IPS-NIHi11 (cell line): Measurements from ENCODE around the gene OMP.
A peak's percentile ranks its signal among the peaks of the same experiment; 100 is the strongest.
"Not testable (repeated sequence)": the region's sequence is repeated elsewhere in the genome, so short reads cannot be mapped to it uniquely, and the experiment has no call there.

Source experiments
- DNase-seq: peaks from one replicate; pipeline ENCODE4 v3.0.0; 2012; ENCODE audit warnings: mixed read lengths, low spot score

OMP gene

DNA sequence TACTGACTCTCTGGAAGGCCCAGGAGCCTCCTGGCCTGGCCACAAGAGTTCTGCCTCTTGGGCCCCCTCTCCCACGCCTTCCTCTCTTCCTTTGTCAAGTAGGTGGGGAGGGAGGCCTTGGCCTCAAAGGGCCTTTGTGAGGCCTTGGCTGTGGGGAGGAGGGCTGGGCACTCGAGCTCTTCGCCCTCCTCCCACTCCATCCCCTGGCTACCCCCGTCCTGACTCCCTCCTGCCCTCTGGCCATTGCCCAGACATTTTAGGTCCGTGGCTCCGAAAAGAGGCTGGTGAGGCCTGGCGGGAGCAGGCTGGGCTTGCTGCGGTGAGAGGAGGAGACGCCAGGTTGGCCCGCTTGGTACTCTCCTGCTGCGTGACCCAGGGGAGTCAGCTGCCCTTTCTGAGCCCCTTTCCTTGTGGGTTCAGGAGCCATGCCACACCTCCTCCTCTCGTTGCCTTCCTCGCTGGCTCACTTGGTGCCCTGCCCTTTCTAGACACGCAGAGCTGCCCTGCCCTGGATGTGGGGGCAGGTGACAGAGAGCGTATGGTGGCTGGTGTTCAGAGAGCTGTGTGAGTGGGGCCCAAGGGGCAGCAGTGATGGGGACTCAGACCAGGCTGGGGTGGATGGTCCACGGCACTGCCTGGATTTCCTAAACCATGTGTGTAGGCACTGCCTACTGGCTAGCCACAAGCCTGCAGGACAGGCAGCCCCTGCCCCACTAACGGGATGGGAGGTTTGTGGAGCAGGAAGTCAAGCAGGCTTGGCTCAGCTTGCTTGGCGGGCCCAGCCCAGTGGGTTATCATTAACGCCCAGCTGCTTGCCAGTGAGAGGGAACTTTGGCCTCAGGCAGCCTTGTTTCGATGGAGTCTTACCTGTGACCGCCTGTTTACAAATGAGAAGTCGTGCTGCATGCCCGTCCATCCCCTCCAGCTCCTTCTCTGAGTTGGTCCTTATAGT, 15.8 kb upstream of the OMP start:
- no peak for DNase-seq

DNA sequence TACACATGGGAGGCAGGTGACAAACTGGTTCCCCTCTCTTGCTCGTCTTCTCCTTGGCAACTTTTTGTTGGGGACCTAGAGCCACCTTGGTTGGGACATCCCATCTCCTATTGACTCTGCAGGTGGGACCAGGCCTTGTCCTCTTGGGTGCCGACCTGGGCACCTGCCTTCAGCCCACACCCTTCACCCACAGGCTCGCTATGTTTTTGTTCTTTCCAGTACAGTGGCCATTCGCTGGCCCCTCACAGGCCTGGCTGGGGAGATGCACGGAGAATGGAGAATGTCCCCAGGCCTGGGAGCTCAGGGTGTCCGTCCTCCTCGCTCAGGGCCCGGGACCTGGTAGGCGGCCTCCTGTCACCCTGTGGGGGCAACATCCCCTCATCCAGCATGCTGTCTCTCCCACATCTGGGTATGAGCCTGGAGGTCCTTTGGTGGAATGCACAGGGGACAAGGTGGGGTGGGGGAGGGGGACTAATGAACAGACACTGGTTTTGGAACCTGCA, 14.9 kb upstream of the OMP start:
- no peak for DNase-seq

DNA sequence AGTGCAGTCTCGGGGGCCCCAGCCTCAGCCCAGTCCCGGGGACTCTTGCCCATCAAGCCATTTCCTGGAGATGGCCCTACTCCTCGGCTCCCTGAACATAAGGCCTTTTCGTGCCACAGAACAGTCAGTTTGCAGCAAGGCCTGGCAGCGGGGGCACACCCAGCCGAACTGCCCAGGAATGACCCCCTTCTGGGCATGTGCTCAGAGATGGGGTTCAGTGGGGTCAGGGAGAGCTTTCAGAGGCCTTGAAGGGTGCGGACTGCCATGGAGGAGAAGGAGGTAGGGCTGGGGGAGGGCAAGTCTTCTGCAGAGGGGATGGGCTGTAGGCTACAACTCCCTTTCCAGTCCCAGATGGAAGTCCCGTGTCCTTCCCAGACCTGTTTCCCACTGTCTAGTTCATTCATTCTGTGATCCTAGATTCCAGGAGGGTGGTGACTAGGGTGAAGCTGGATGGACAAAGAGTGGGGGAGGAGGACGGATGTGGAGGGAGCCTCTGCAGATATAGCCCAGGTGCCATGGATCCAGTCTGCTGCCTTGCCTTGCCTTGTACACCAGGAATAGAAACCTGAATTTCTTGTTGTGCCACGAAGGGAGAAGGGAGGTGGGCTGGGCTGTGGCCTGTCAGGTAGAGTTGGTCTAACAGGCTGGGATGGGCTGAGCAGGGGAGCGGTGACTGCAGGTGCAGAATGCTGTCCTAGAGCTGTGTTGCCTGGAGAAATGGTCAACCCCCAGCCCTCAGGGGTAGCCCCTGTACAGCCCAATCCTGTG, 14.2 kb upstream of the OMP start:
- no peak for DNase-seq

DNA sequence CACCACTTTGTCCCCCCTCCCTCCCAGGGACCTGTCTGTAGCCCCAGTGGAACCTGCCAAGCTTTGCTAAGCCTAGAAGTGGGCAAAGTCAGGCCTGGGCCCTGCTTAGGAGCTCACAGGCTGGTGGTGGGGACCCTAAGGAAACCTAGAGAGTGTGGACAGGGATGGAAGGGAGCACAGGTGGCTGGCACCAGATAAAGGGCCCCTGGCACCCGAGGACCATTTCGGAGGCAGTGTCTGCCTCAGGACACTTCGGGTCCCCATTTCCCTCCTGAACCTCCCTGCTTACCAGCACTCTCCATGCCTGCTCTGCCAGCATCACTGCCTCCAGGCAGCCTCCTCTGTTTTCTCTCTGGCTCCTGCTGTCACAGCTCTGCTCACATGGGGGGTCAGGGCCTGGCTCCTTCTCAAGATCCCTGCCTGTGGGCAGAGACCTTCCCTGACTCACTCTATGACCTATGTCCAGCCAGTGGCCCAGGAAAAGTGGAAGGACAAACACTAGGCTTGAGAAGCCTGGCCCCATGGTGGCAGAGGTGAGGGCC, 13.6 kb upstream of the OMP start:
- no peak for DNase-seq

DNA sequence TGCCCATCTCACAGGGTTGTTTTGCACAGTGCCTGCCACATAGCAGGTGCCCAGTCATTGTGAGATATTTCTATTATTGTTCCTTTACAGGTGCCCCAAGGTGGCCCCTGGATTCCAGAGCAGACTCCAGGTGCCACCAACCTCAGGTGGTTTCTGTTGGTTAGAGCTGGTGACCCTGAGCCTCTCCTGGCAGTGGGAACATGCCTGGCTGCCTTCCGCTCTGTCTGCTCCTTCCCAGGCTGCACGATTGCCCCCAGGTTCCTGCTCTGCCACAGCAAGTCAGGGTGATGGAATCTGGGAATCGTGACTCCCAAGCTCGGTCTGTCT, 12.6 kb upstream of the OMP start:
- no peak for DNase-seq

DNA sequence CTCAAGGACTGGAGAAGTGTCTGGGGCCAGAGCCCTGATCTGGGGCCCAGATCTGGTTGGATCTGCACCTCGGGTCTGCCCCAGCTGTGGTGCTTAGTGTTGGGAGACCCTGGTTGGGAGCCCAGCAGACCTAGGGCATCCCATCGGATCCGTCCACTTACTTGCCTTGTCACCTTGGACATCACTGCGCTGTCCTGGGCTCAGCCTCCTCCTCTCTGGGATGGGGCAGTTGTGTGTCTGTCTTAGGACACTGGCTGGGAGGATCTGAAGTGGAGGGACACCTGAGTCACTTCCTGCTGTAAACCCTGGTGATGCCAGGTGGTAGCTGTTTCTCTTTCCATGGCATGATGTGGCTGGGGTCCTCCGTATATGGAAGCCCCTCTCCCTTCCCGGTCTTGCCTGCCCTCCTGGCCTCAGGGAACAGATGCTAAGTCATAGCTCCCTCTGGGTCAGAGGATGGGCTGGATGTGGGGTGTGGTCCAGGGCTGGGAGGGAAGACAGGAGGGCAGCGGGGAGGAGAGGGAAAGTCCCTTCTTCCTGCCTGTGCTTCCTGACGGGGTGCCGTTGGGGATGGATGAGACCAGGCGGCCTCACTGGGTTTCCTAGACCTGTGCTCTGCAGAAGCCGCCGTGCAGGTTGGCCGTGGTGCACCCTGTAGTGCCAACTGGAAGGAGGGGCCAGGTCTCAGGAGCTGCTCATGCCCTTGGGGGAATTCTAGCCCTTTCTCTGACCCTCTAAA, 12.1 kb upstream of the OMP start:
- no peak for DNase-seq

DNA sequence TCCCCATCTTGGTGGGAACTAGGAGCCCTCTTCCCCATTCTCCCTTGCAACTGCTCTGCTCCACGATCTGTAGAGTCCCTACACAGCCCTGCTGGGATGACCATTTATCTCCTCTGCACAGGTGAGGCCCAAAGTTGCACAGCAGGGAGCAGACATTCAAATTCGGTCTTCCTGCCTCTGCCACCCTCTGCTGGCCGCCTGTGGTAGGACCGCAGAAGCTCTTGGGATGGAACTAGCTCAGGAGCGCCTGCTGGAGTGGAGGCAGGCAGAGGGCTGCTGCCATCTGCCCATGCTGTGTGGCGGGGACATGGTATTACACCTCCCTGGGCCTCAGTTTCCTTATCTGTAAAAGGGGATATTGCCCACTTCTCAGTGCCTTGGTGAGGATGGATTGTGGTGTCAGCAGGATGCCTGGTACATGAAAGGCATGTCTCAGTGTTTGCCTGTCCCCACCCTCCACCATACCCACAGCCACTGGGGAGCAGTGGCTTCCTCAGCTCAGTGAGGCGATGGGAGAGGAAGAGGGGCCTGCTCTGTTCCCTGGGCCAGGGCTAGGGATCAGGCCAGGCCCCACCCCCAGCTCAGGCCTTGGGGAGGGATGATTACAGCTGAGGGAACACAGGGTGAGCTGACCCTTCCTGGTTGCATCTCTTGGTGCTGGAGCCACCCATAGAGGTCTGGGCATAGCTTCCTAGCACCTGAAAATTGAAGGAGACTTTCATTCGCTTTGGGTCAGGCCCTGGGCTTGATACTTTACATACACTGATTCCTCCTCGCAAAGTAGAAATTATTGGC, 11.3 kb upstream of the OMP start:
- peak; percentile 95 for DNase-seq

DNA sequence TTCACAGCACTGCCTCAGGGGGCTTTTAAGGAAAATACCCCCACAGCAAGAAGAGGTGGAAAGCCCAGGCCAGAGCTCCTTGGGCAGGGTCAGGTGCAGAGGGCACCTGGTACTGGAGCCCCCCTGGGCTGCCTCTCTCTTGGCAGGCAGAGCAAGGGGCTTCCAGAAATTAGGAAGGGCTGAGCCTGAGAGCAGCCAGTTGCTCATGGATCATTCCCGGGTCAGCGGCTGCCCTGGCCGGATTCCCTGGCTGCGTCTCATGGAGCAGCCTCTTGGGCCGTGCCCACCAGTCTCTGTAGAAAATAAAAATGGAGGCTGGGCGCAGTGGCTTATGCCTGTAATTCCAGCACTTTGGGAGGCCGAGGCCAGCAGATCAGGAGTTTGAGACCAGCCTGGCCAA, 10.3 kb upstream of the OMP start:
- no peak for DNase-seq

DNA sequence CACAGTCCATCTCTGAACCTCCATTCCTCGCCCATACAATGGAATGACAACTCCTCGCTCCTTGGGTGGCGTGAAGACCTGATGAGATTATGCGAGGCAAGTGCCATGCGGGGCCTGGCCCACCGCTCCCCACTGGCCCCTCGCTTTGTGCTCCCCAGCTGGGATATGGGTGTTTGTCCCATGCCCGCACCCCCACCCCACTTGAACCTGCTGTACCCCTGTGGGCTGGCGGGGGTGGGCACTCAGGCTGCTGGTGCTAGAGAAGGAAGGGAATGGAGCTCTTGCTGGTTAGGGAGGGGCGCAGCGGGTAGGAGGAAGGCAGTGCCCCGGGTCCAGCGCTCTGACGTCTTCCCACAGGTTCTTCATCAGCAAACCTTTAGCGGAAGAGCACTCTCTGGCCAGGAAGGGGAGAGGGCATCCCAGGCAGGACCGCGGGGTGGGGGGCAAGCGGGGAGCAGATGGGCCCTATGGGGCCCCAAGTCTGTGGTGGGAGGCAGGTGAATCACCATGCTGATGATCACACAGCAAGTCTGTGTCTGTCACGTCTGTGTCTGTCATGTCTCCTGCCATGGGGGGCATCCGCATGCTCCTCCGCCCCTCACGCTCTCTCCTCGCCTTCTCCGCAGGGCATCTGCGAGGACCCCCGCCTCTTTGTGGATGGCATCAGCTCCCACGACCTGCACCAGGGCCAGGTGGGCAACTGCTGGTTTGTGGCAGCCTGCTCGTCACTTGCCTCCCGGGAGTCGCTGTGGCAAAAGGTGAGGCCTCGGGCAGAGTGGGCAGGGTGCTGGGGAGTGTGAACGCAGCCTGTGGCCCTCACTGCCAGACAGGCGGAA, 9.4 kb upstream of the OMP start:
- DNase-seq, result no peak

DNA sequence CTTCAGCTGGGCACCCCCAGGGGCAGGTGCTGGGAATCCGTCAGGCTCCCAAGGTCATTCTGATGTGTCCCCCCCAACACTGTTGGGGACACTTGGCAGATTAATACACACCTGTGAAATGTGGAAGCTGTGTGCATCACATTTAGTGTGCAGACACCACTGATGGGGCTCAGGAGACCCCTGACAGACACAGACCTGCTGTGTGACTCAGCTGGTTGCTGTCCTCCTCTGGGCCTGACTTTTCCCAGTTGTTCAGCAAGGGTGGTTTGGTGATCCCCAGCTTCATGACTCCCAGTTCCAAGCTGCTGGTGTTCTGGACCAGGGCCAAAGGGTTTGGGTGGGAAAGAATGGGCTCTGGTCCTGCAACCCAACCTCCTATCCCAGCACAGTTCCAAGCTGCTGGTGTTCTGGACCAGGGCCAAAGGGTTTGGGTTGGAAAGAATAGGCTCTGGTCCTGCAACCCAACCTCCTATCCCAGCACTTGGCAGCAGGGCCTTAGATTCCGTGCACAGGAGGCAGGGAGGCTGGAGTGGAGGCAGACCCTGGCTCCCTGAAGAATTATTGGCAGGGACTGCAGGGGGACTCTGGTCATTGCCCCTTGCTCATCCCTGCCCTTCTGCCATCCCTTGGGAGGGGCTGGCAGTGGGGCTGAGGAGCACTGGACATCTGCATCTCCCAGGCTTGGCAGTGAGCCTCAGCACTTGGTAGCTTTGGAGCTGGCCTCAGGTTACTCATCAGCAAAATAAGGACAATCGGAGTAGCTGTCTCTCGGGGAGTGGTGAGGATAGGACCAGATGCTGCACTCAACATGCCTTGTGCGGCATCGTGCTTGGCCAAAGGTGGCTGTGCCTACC, 8.4 kb upstream of the OMP start:
- DNase-seq, result no peak

DNA sequence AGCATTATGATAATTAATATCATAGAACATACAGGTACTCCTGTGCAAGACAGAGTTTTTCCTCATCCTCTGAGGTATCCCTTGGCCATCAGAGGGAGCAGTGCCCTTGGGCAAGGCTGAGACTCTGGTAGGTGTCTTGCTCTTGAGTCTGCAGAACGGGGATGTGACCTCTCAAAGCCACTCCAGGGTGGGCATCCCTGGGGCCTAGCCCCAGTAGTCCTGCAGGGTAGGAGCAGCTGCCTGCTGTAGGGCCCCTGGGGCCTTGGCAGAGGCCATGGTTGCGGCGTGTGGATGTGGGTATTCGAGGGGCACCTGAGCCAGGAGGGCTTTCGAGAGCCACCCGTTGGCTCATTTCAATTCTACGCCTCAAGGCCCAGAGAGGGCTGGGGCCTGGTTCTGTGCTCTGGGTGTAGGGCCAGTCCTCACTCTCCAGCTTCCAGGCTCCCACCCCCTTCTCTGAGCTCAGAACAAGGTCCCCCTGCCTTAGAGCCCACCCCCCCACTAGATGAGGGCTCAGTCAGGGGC, 7.7 kb upstream of the OMP start:
- DNase-seq, result no peak

DNA sequence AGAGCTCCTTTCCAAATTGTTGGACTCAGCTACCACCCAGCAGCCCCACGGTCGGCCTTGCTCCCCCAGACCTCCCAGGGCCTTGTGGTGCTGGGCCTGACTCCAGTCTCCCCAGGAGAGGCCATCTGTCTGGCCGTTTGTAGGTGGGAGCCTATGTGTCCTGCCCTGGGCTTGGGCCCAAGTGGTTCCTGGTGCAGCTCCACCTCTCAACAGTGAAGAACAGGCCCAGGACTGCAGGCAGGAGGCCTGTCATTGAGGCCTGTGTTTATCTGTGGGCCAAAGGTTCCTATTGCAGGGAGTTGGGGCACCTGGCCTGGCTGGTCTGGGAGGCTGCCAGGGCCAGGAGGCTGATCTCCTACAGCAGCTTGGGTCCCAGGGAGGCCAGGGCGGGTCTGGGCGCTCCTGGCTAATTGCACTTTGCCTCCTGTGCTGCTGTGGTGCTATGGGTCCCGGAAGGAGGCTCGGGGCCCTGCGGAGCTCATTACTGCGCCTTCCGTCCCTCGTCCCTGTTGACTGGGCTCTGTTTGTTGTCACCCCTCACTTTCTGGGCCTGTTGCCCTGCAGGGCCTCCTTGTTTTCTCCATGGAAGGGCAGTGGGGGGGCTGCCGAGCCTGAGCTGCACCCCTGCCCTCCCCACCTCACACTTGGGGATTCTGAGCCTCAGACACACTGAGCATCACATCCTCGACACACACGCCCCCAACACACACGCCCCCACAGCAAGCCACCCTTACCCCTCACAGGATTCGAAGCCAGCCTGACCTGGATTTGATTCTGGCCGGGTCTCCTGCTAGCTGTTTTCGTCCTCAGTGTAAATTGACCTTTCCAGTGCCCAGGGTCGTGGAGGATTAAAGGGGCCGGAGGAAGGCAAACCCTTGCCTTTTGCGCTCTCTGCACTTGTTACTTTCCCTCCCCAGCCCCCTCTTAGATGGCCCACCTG, 6.8 kb upstream of the OMP start:
- DNase-seq, result no peak

DNA sequence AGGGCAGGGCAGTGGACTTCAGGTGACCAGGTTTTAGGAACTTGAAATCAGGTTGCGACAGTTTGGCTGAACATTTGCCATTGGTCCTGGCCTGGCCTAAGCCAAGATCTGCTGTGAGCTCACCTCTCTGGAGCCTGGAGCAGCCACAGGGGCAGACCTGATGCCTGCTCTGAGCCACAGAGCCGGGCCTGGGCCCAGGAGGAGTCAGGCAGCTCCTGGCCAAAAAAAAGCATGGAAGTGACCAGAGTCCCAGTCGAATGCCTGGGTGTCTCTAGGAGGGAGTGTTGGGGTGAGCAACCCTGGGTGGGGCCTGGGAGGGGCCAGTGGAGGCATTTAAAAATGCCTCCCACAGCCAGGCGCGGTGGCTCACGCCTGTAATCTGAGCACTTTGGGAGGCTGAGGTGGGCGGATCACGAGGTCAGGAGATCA, 6.0 kb upstream of the OMP start:
- no peak for DNase-seq

DNA sequence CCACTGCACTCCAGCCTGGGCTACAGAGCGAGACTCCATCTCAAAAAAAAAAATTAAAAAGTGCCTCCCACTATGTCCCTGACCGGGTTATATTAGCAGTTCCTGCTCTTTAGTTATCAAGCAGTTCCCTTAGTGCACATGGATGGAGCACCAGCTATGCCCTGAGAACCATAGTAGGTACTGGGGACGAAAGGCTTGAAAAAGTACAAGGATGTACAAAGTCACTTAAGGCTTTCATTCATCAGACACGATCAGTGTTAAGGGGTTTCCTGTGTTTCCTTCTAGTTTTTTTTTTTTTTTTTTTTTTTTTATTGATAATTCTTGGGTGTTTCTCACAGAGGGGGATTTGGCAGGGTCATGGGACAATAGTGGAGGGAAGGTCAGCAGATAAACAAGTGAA, 5.5 kb upstream of the OMP start:
- not testable (repeated sequence) for DNase-seq

DNA sequence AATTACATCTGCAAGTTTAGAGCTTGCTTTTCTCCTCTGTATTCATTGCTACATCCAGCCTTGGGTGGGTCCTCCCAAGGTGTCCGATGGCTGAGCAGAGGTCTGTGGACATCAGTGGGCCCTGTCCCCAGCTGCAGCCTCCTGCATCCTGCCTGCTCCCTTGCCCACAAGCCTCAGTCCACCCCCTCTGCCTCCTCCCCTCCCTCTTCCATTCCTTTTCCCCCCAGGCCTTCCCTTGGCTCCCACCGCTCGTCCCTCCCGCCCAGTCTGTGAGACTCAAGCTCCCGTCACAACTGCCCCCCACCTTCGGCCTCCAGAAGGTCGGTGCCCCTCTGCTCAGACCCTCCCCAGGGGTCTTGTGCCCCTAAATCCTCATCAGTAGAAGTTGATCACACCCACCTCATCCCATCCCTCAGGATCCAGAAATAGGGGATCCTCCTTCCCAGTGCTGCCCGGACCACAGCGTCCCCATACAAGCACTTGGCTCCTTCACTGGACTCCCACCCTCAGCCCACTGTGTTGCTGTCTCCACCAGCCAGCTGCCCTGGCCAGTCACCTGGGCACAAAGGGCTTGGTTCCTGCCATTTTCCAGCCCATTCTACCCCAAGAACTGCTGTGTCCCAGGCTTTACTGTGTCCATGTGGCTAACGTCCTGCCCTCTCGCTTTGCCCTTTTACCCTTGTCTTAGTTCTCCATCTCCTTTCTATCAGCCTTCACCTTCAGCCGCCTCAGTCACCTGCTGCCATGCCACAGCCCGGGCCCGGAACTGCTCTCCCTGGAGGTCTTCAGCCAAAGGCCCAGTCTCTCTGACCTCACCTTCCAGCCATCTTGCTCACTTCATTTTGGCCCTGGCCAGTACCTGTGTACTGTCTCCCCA, 2.2 kb upstream of the OMP start:
- no peak for DNase-seq

DNA sequence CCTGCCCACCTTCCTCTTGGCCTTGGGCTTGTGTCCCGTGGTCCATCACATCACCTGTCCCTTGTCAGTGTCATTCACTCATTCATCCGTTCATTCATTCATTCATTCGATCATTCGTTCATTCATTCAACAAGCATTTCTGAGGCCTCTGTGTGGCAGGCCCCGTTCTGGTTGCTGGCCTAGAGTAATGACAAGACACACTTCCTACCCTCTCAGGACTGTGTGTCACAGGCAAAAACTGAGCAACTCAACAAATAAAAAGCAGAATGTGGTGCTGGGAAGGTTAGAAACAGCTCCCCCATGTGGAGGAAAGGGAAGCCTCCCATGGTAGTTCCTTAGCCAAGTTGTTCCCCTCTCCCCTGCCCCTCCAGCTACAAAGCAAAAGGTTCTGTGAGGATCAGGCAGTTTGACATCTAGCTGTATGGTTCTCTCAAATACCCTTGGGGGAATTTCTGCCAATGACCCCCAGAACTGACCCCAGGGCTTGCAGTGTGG, 1.6 kb upstream of the OMP start:
- DNase-seq, result peak; percentile 65

DNA sequence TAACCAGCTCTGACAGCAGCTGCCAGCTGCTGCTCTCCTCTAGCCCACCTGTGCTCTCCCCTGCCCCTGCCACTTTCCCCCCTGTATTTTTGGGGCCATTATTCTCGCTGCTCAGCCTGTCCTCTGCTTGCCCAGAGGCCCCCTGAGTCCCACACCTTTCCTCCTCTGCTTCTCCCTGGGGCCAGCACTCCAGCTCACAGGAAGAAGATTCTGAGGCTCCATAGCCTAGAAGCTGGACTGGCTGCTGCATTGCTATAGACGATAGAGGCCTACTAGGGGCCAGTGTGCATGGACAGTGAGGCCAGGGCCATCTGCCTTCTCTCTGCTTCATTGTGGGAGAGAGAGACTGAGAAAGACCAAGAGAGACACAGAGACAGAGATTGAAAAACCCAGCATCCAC, 679 bp downstream of the OMP start:
- no peak for DNase-seq
